GM18907 (cell line): Measurements from ENCODE around the gene RNF167.

Experiments used
- ATAC-seq: cut with Tn5 transposase; IDR thresholded peaks from one replicate; pipeline ENCODE4 v1.9.1; 2021; ENCODE audit warnings: mild to moderate bottlenecking, moderate library complexity; ENCODE audit not compliant: unreplicated experiment

The RNF167 gene

GRCh38 chr17:4950075-4950745, 10.1 kb downstream of the RNF167 start:
- ATAC-seq = no peak

DNA sequence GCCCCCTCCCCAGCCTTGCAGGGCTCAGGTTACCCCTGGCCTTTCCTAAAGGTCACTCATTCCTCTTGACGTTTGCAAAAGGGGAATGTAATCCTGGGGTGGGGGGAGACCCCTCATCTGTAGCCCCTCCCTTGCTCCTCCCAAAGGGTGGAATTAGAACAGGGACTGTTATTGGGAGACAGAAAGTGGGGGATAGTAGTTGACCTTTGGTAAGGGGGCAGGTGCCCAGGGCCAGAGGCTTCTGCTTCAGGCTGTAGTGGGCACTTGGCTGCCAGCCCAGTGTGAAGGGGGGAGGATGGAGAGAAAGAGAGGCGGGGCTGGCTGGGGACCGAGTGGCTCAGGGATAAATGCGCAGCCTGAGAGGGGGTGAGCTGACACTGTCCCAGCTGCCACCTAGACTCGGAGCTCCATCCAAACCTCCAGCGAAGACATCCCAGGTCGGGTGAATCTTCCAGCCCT, 10.7 kb downstream of the RNF167 start, which contains the start of gene ENO3:
Gene ENO3 (plus strand): TSS at position 374 of the 459 bp plus-strand sequence. CDS start 711 bp downstream, outside the sequence.
- no peak for ATAC-seq

- ATAC-seq = no peak
These were observed 11.4 kb downstream of the RNF167 start for GRCh38 chr17:4951486-4951885.

- no peak for ATAC-seq
These were observed 13.4 kb downstream of the RNF167 start for GRCh38 chr17:4953451-4953961.

- ATAC-seq = no peak
These were observed 15.0 kb downstream of the RNF167 start for GRCh38 chr17:4955091-4955490.

- no peak for ATAC-seq
These were observed 16.5 kb downstream of the RNF167 start for GRCh38 chr17:4956493-4957061.

DNA sequence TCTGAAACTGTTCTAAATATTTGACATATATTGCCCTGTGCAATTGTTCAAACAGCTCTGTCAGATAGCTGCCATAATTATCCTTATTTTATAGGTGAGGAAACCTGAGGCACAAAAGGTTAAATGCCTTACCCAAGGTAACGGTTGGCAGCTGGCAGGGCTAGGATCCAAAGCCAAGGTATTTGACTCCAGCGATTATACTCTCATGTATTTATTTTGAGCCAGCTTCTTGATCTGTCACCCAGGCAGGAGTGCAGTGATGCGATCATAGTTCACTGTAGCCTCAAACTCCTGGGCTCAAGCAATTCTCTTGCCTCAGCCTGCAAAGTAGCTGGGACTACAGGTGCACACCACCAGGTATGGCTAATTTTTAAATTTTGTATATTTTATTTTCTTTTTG, 18.0 kb downstream of the RNF167 start:
- no peak for ATAC-seq

- ATAC-seq = no peak
These were observed 19.3 kb downstream of the RNF167 start for GRCh38 chr17:4959261-4959965.

DNA sequence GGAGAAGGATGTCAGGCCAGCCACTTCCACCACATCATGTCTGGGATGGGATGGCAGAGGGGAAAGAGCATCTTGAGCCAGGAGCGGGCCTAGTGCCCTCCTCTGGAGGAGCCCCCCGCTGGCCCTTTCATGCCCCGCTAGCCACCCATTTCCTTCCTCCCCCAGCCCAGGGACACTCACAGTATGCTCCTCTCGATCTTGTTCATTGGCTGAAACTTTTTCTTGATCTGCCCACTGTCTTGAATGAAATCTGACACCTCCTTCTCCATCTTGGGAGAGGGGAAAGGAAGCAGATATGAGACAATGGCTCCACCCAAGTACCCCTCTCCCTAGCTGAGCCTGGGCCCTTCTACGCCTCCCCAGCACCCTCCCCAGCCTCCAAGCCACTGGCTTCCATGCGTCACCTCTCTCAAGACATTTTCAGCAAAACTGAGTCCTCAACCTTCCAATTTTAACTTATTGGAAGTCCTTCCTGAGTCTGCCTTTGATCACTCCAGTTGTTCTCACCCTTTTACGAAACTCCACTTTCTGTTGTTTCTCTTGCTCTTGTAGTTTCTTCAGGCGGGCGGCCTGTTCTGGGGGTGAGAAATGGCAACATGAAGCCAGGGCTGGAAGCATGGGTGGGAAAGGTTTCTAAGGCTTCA, 20.3 kb downstream of the RNF167 start:
- no peak for ATAC-seq

DNA sequence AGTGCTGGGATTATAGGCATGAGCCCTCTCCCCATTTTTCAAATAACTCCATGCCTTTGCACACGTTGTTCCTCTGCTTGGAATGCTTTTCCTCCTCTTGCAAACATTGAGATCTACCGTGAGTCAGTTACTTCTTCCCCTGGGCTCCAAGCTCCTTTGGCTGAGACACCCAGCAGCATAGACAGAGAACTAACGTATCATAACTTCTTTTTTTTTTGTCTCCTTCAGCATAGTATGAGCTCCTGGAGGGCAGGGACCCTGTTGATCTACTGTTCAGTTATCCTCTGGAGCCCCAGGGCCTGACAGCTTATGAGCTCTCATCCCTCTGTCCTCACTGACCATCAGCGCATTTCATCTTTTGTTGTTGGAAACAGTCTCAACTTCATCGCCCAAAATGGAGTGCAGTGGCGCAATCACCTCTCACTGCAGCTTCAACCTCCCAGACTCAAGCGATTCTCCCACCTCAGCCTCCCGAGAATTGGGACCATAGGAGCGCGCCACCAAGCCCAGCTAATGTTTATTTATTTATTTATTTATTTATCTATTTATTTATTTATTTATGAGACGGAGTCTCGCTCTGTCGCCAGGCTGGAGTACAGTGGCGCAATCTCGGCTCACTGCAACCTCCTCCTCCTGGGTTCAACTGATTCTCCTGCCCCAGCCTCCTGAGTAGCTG, 25.4 kb downstream of the RNF167 start:
- ATAC-seq = no peak

DNA sequence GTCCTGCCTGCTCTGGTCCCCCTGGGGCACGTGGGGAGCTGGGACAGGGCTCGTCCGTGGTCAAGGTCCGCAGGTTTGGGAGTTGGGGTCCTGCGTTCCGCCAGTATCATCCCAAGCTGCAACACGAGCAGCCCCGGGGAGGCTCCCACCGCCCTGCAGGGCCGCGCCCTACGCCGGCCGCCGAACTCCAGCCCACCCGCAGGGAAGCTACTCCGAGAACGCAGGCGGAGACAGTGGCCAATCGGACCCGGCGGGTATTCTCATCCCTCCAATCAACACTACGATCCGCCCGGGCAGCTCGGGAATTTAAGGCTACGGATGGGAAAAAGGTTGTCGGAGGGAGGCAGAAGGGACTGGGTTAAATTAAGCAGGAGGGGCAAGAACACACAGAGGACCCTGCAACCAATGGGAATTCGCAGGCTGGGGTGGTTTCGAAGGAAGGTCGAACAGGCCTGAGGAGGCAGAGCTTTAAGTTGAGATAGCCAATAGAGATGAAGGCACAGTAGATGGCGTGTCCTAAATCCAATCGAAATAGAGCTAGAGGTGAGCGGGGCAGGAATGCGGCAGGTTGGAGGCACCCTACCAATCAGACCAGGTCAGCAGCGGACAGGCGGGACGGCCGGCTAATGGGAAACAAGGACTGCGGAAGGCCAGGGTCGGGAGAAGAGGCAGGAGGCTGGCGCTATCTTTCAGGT, 26.9 kb downstream of the RNF167 start:
- ATAC-seq = peak; percentile 79

DNA sequence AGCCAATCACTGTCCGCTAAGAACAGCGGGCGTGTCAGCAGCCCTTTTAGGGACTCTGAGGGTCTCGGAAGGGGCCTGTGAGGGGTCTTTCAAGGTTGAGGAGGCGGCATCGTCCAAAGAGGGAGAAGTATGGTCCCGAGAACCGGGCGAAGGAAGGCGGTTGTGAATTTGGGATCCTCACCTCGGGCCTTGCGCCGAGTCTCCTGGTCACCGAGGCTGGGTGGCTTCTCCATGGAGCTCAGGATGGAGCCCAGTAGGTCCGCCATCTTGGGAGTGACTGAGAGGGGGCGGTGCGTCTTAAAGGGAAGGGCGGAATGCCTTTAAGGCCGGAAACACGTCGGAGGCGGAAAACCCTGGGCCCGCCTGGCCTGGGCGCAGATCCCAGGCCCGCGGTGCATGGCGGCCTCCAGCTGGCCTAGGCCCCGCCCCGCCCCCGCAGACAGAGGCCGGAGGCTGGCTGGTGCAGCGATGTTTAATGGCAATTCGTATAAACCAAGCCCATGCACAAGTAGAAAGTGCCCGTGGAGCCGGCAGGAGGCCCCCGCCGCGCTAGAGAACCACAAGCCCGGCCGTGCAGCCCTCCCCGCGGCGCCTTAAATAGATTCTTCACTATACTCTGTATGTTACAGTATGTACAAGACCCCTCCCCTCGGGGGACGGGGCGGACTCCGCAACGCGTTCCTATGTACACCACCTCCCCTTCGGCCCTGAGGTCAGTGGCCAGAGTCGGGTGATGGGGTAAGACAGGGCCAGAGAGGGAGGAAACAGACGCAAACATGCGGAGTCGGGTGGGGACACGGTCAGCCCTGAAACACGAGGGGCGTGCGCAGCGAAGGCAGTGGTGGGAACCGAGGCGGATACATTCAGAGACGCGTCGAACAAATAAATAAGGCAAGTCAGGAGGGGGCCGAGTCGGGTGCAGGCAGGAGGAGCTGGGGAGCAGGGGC, 27.7 kb downstream of the RNF167 start, which contains the start of gene SPAG7:
Gene SPAG7 (minus strand): TSS at position 279 of the 947 bp plus-strand sequence. CDS start 13 bp downstream, at position 266.
- ATAC-seq = peak; percentile 66

DNA sequence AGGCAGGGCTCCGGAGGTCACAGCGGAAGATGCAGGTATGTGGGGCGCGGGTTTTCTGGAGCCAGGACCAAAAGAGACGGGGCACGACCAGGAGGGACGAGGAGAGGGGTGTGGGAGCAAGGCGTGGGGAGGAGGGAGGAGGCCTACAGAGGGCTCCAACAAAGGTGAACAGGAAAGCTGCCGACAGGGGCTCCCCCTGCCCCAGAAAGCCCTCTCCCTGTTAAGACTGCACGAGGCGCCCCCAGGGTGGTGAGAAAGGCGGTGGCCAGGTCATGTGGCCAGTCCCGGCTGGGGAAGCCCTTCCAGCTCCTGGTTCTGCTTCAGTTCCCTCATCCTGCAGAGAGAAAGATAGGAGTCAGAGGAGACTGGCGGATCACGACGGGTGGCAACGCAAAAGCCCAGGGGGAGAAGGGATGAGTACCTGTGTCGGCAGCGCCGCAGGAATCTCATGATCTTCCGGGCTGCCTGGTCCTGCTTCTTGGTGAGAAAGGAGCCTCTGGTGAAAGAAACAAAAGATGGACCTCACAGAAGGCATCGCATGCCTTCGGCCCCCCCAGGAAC, 28.5 kb downstream of the RNF167 start:
- no peak for ATAC-seq

DNA sequence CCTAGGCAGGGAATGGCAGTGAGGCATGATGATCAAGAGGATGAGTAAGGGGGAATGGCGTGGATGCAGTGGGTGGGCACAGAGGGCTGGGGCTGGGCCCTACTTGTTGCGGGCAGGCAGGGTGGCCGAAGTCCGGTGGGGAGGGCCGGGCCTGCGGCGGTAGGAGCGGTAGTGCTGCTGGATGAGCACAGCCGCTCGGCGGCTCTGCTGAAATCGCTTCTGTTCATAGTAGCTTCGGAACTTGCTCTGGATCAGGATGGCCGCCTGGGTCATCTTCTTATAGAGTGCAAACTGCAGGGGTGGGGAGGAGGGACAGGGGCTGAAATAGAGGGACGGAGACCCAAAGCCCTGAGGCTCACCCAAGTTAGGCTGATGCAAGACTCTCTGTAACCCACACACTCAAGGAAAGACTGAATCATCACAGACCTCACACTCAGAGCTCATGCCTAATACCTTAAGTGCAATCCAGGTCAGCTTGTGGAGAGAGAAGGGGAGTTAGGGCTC, 29.0 kb downstream of the RNF167 start:
- no peak for ATAC-seq

- no peak for ATAC-seq
These were observed 29.6 kb downstream of the RNF167 start for GRCh38 chr17:4969551-4970173.

GRCh38 chr17:4970273-4970672, 30.2 kb downstream of the RNF167 start:
- no peak for ATAC-seq

- no peak for ATAC-seq
These were observed 31.8 kb downstream of the RNF167 start for GRCh38 chr17:4971826-4972225.

- no peak for ATAC-seq
These were observed 32.3 kb downstream of the RNF167 start for GRCh38 chr17:4972322-4972721.
